HepG2 (cell line): Measurements from ENCODE around the gene NCOA1. TPM values are rescaled to one million over a fixed set of nuclear protein-coding genes. Genes with fewer than 3 reads are reported as not detected.

Experiments
- ATAC-seq: fragments of 200-7000 bp; cut with Tn5 transposase; 3 replicates; pipeline ENCODE4 v1.9.1; 2020; ENCODE audit warnings: mild to moderate bottlenecking, moderate library complexity
- BruUV-seq: library from RNA; stranded (reverse); fragments of 400-500 nt; replicated peaks from 2 replicates; lab custom pipeline; 2021; lab: Mats Ljungman, UMichigan
- CTCF ChIA-PET: fragments of 300-600 bp; formaldehyde crosslinking; extraction: SDS; loops from one replicate; lab custom pipeline; 2021; ENCODE audit warnings: low total read pairs, inconsistent platforms, low intra/inter-chr PET ratio; lab: Yijun Ruan, JAX
- POLR2A ChIA-PET: fragments of 350-600 bp; sonication (Branson Sonifier 250); formaldehyde crosslinking; loops from one replicate; lab custom pipeline; 2020; ENCODE audit warnings: antibody characterized with exemption, inconsistent platforms; lab: Yijun Ruan, JAX
- DNase-seq: peaks from one replicate; pipeline ENCODE4 v3.0.0-alpha.2; 2015; ENCODE audit warnings: low spot score
- FAIRE-seq: peaks from 3 replicates; lab custom pipeline; 2011; peaks lifted over from hg19 to GRCh38; lab: Jason Lieb, UNC
- H2AFZ ChIP-seq: one replicate; pipeline ENCODE4 v1.6.1; 2011; ENCODE audit warnings: low read length, inconsistent platforms
- H3K27ac ChIP-seq: fragments of 300-600 bp; 3 replicates; pipeline ENCODE4 v1.8.0; 2011; ENCODE audit warnings: mixed run types, mild to moderate bottlenecking, mixed read lengths, low read length, inconsistent platforms; ENCODE audit not compliant: insufficient read depth; ENCODE audit errors: extremely low read length
- H3K27me3 ChIP-seq, 2 experiments: fragments of 200-600 bp in 1 of 2; 2 replicates in 1 of 2; 3 replicates in 1 of 2; pipeline versions ENCODE4 v1.6.0 to v1.8.0; 2011; ENCODE audit warnings: low read length in 2 of 2, mild to moderate bottlenecking in 2 of 2, moderate library complexity in 2 of 2, inconsistent platforms in 1 of 2; ENCODE audit not compliant: insufficient read depth in 2 of 2, control insufficient read depth in 1 of 2
- H3K36me3 ChIP-seq, 2 experiments: fragments of 200-600 bp in 1 of 2; replicated peaks in 1 of 2; 2 replicates in 1 of 2; 3 replicates in 1 of 2; pipeline versions ENCODE4 v1.5.1 to v1.8.0; 2011; ENCODE audit warnings: low read length in 2 of 2, inconsistent platforms in 1 of 2; ENCODE audit not compliant: insufficient read depth in 2 of 2, control insufficient read depth in 1 of 2
- H3K4me1 ChIP-seq: 2 replicates; pipeline ENCODE4 v1.5.1; 2012; ENCODE audit warnings: low read length, inconsistent platforms; ENCODE audit not compliant: insufficient read depth
- H3K4me2 ChIP-seq: 2 replicates; pipeline ENCODE4 v1.6.0; 2011; ENCODE audit warnings: low read depth, low read length, inconsistent platforms
- H3K4me3 ChIP-seq, 3 experiments: fragments of 200-600 bp in 1 of 3; sonication (generic), shearing (Covaris generic) in 1 of 3; replicated peaks in 1 of 3; 2 replicates each; pipeline ENCODE4 v1.5.1; 2011 to 2016; ENCODE audit warnings: low read length in 3 of 3, inconsistent platforms in 2 of 3, low read depth in 2 of 3, mild to moderate bottlenecking in 2 of 3, control low read depth in 1 of 3, mixed read lengths in 1 of 3; ENCODE audit not compliant: insufficient read depth in 1 of 3
- H3K79me2 ChIP-seq: one replicate; pipeline ENCODE4 v1.6.1; 2011; ENCODE audit warnings: low read length, inconsistent platforms; ENCODE audit not compliant: insufficient read depth
- H3K9ac ChIP-seq: 2 replicates; pipeline ENCODE4 v1.6.0; 2011; ENCODE audit warnings: mild to moderate bottlenecking, low read depth, low read length, inconsistent platforms; ENCODE audit not compliant: insufficient read depth
- H3K9me3 ChIP-seq: 2 replicates; pipeline ENCODE4 v1.5.1; 2012; ENCODE audit warnings: mild to moderate bottlenecking, low read length
- H4K20me1 ChIP-seq: 2 replicates; pipeline ENCODE4 v1.6.0; 2011; ENCODE audit warnings: inconsistent platforms, mild to moderate bottlenecking, low read length, moderate library complexity; ENCODE audit not compliant: insufficient read depth
- ATF1 ChIP-seq: IDR thresholded peaks from 2 replicates; pipeline ENCODE4 v1.6.1; 2016; ENCODE audit warnings: mild to moderate bottlenecking, control low read depth
- CAMTA2 ChIP-seq: sonication (generic); formaldehyde crosslinking; IDR thresholded peaks from 2 replicates; pipeline ENCODE4 v1.4.0; 2020; ENCODE audit warnings: mild to moderate bottlenecking, missing genetic modification reagents, borderline replicate concordance
- DR1 ChIP-seq: sonication (generic); formaldehyde crosslinking; IDR thresholded peaks from 2 replicates; pipeline ENCODE4 v1.8.0; 2021; ENCODE audit warnings: mild to moderate bottlenecking, missing genetic modification reagents, inconsistent platforms
- DRAP1 ChIP-seq: IDR thresholded peaks from 2 replicates; pipeline ENCODE4 v1.6.1; 2016; ENCODE audit warnings: missing genetic modification reagents, missing compliant biosample characterization
- KAT7 ChIP-seq: IDR thresholded peaks from 2 replicates; pipeline ENCODE4 v1.6.1; 2018; ENCODE audit warnings: borderline replicate concordance, missing compliant biosample characterization
- MAFG ChIP-seq: sonication (generic); formaldehyde crosslinking; IDR thresholded peaks from 2 replicates; pipeline ENCODE4 v1.5.1; 2020; ENCODE audit warnings: mild to moderate bottlenecking, missing genetic modification reagents
- SIN3B ChIP-seq: fragments of 150-350 bp; IDR thresholded peaks from 2 replicates; pipeline ENCODE4 v1.6.1; 2014; ENCODE audit warnings: low read length
- SKIL ChIP-seq: sonication (generic); formaldehyde crosslinking; IDR thresholded peaks from 2 replicates; pipeline ENCODE4 v1.8.0; 2022; ENCODE audit warnings: missing genetic modification reagents, mild to moderate bottlenecking, moderate library complexity, borderline replicate concordance
- THAP8 ChIP-seq: sonication (generic); formaldehyde crosslinking; IDR thresholded peaks from 2 replicates; pipeline ENCODE4 v1.5.1; 2020; ENCODE audit warnings: missing genetic modification reagents, mild to moderate bottlenecking, borderline replicate concordance
- ZBTB40 ChIP-seq, 2 experiments: fragments of 450-650 bp in 1 of 2; sonication (generic) in 1 of 2; formaldehyde crosslinking in 1 of 2; IDR thresholded peaks; 2 replicates each; pipeline versions ENCODE4 v1.6.1 to v1.8.0; 2016 to 2022; ENCODE audit warnings: antibody characterized with exemption in 1 of 2, mild to moderate bottlenecking in 1 of 2, missing genetic modification reagents in 1 of 2
- ZFAT ChIP-seq: sonication (generic); formaldehyde crosslinking; conservative IDR thresholded peaks from 2 replicates; pipeline ENCODE4 v1.8.1; 2023; ENCODE audit warnings: missing genetic modification reagents, inconsistent platforms
- WGBS: methylation state at CpG from one replicate; pipeline ENCODE4 v1.1.6; 2017; ENCODE audit warnings: low lambda C conversion rate; 5-methylcytosine and 5-hydroxymethylcytosine counted together
- in situ Hi-C: cut with HindIII; loops from 2 replicates; pipeline ENCODE4 v1.10.0; 2017; ENCODE audit warnings: low pct_unique_long_range_greater_than_20kb; ENCODE audit not compliant: extremely low pct_ligation_motif_present
- intact Hi-C: fragments of 100-400 bp; cut with micrococcal nuclease; formaldehyde crosslinking; loops from one replicate; pipeline ENCODE4 v1.10.0; 2022; ENCODE audit not compliant: unreplicated experiment
- polyA plus RNA-seq, 8 experiments: library from polyadenylated mRNA; depleted of rRNA in 3 of 8; stranded (reverse) in 7 of 8; unstranded in 1 of 8; fragments of >200 nt; fragmentation: Illumina TruSeq in 4 of 8; extraction: Trizol in 4 of 8; gene quantifications; 2 replicates each; pipeline versions ENCODE4 v1.2.1 to v1.2.3, GENCODE V29; 2011 to 2016; ENCODE audit warnings: low read depth in 4 of 8, missing spikeins in 1 of 8, mixed read lengths in 1 of 8; ENCODE audit not compliant: insufficient read depth in 1 of 8
- total RNA-seq, 5 experiments: library from RNA; depleted of rRNA; stranded (reverse); fragments of >200 nt; fragmentation: Illumina TruSeq; extraction: Trizol; gene quantifications; 2 replicates each; pipeline ENCODE4 v1.2.3, GENCODE V29; 2016; ENCODE audit warnings: low read depth in 1 of 5

NCOA1 gene
- total and polyA plus RNA-seq, 2 of the 13 experiments (the other 11 are each of a cell fraction or from before 2014, with no cell fraction given) = 10.0 to 10.4 TPM

GRCh38 chr2:24697792-24698191 is 206.7 kb downstream of the NCOA1 start (continued):
- no peak for TF ChIP-seq THAP8 (CRISPR knock-in tag)
- no peak for TF ChIP-seq ATF1 (CRISPR knock-in tag)
- no peak for TF ChIP-seq CAMTA2 (CRISPR knock-in tag)
- no peak for TF ChIP-seq DR1 (CRISPR knock-in tag)
- no peak for TF ChIP-seq DRAP1 (CRISPR knock-in tag)

- Histone ChIP-seq H3K27me3 (no peaks in the 10 kb centered on the region), H3K79me2 (no peaks in the 10 kb centered on the region), H3K4me3 (no peak overlapping the region), H3K9me3 (no peaks in the 10 kb centered on the region), H3K4me1 (no peaks in the 10 kb centered on the region), H3K36me3 (peaks cover 1 to 6% of the 10 kb centered on the region in 2 experiments; a peak in 1 of 5 replicates), H4K20me1 (no peaks in the 10 kb centered on the region), H3K27ac (no peak overlapping the region), H3K9ac (no peak overlapping the region), H2AFZ (no peak overlapping the region), H3K4me2 (no peak overlapping the region)
- DNase-seq (no peak), FAIRE-seq (no peak), ATAC-seq (no peak)
- POLR2A ChIA-PET = no interaction called here
- no TSS peak for BruUV-seq
- intact Hi-C loops (no loop called here), in situ Hi-C loops (no loop called here)
- CTCF ChIA-PET = no interaction called here
- 96% methylated on average over 3 of the region's 3 CpGs for WGBS
- TF ChIP-seq MAFG (CRISPR knock-in tag) (no peak), ZBTB40 (IDR thresholded peaks at IDR 0.05) (no peak), ZBTB40 (CRISPR knock-in tag; IDR thresholded peaks at IDR 0.05) (no peak), SIN3B (no peak), KAT7 (no peak), ZFAT (CRISPR knock-in tag) (no peak), SKIL (CRISPR knock-in tag) (no peak)
Observed at GRCh38 chr2:24702800-24703199, 211.7 kb downstream of the NCOA1 start.
